Neural progenitor cell (in vitro differentiated cells): ENCODE results near the gene ABHD3.

Experiments used
- CTCF ChIP-seq: fragments of 200-600 bp; sonication (generic); IDR thresholded peaks from 2 replicates; pipeline ENCODE4 v1.5.1; 2017; ENCODE audit warnings: antibody characterized with exemption, mild to moderate bottlenecking
- EZH2 ChIP-seq: fragments of 200-600 bp; sonication (generic); IDR thresholded peaks from 2 replicates; pipeline ENCODE4 v1.6.1; 2017; ENCODE audit warnings: antibody characterized with exemption, mild to moderate bottlenecking, moderate library complexity
- EZH2phosphoT487 ChIP-seq: fragments of 200-600 bp; sonication (generic); IDR thresholded peaks from 2 replicates; pipeline ENCODE4 v1.6.1; 2017; ENCODE audit warnings: antibody characterized with exemption

- TF ChIP-seq CTCF = no peak
- TF ChIP-seq EZH2phosphoT487 = no peak
- TF ChIP-seq EZH2 = no peak
These were observed 42.7 kb upstream of the ABHD3 start for GRCh38 chr18:21747268-21747667.
